ENCODE measurements around the gene OMP.

DNA sequence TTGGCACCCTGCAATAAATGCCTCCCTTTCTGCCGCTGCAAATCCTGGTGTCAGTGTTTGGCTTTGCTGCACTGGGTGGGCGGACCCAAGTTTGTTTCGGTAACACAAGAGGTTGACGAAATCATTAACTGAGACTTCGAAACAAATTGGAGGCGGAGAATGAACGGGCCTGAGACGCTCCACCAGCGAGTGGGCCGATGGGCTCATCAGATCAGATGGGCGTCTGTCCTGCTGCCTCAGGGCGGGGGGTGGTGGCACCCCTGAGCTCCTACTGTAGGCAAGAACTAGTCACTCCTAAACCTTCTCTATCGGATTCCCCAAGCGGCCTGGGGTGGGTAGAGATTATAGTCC is 36.8 kb upstream of the OMP start:
- TF ChIP-seq, protein P1, sequence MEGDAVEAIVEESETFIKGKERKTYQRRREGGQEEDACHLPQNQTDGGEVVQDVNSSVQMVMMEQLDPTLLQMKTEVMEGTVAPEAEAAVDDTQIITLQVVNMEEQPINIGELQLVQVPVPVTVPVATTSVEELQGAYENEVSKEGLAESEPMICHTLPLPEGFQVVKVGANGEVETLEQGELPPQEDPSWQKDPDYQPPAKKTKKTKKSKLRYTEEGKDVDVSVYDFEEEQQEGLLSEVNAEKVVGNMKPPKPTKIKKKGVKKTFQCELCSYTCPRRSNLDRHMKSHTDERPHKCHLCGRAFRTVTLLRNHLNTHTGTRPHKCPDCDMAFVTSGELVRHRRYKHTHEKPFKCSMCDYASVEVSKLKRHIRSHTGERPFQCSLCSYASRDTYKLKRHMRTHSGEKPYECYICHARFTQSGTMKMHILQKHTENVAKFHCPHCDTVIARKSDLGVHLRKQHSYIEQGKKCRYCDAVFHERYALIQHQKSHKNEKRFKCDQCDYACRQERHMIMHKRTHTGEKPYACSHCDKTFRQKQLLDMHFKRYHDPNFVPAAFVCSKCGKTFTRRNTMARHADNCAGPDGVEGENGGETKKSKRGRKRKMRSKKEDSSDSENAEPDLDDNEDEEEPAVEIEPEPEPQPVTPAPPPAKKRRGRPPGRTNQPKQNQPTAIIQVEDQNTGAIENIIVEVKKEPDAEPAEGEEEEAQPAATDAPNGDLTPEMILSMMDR (IDR thresholded peaks at IDR 0.05) = no peak
- no peak for TF ChIP-seq POLR2A (IDR thresholded peaks at IDR 0.05)
